OCI-LY7 (cell line): Measurements from ENCODE around the gene DTWD2.

ENCODE experiments used
- EZH2phosphoT487 ChIP-seq: fragments of 200-600 bp; sonication (generic); IDR thresholded peaks from 2 replicates; pipeline ENCODE4 v1.6.1; 2018; ENCODE audit warnings: low read depth, borderline replicate concordance, mild to moderate bottlenecking, mixed run types, antibody characterized with exemption, low read length, moderate library complexity, mixed read lengths
- TF ChIP-seq, protein P1 (sequence below): fragments of 200-600 bp; sonication (generic); conservative IDR thresholded peaks from 2 replicates; pipeline ENCODE4 v1.5.1; 2014; ENCODE audit warnings: mild to moderate bottlenecking, antibody characterized with exemption, low read length, moderate library complexity, mixed read lengths

DNA sequence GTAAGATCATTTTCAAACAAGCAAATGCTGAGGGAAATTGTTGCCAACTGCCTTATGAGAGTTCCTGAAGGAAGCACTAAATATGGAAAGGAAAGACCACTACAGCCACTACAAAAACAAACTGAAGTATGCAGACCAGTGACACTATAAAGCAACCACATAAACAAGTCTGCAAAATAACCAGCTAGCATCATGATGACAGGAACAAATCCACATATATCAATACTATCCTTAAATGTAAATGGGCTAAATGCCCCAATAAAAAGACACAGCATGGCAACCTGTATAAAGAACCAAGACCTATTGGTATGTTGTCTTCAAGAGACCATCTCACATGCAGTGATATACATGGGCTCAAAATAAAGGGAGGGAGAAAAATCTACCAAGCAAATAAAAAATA, 113.2 kb downstream of the DTWD2 start:
- TF ChIP-seq, protein P1, sequence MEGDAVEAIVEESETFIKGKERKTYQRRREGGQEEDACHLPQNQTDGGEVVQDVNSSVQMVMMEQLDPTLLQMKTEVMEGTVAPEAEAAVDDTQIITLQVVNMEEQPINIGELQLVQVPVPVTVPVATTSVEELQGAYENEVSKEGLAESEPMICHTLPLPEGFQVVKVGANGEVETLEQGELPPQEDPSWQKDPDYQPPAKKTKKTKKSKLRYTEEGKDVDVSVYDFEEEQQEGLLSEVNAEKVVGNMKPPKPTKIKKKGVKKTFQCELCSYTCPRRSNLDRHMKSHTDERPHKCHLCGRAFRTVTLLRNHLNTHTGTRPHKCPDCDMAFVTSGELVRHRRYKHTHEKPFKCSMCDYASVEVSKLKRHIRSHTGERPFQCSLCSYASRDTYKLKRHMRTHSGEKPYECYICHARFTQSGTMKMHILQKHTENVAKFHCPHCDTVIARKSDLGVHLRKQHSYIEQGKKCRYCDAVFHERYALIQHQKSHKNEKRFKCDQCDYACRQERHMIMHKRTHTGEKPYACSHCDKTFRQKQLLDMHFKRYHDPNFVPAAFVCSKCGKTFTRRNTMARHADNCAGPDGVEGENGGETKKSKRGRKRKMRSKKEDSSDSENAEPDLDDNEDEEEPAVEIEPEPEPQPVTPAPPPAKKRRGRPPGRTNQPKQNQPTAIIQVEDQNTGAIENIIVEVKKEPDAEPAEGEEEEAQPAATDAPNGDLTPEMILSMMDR, result no peak
- TF ChIP-seq EZH2phosphoT487, result no peak
